Stimulated activated CD4-positive, alpha-beta T cell treated with anti-CD3 and anti-CD28 coated beads, TNF-alpha, amount 100 ng/mL, for 1 hour (primary cell): ENCODE data around the gene ALMS1.
"Not testable (repeated sequence)": the region's sequence is repeated elsewhere in the genome, so short reads cannot be mapped to it uniquely, and the experiment has no call there.

Experiments used
- DNase-seq, 3 donors: peaks; one replicate each; pipeline ENCODE4 v3.0.0-alpha.2; 2020; ENCODE audit warnings: low read depth in 3 of 3, low spot score in 1 of 3

The ALMS1 gene

DNA sequence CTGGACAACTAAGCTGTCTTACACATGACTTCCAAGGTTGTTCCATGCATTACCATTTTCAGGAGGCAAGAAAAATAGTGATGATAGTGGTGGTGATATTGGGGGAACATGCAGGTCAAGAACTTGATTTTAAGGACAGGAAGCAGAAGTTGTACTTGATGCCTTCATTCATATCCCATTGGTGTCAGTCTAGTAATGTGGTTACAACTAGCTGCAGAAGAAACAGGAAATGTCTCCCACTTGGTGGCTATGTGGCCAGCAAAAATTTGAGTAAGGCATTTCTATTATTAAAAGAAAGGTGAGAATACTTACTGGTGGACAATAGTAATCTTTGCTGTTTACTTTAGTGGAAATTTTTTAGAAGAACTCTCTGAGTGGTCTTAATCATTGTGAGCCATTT, 103.4 kb downstream of the ALMS1 start:
- DNase-seq: no peak

DNA sequence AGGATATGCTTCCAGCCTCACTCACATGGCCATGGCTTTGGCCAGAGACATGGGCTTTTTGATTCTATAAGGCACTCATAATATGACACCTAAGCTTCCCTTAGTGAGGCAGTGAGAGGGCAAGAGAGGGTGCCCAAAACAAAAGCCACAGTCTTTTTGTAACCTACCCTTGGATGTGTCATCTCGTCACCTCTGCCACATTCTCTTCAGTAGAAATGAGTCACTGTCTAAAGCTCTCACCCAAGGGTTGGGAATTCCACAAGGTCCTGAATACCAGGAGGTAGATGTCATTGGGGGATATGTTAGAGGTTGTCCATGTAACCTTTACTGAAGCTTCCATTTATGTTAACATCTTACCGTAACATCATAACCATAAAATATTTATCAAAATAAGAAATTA, 108.4 kb downstream of the ALMS1 start:
- DNase-seq: no peak

DNA sequence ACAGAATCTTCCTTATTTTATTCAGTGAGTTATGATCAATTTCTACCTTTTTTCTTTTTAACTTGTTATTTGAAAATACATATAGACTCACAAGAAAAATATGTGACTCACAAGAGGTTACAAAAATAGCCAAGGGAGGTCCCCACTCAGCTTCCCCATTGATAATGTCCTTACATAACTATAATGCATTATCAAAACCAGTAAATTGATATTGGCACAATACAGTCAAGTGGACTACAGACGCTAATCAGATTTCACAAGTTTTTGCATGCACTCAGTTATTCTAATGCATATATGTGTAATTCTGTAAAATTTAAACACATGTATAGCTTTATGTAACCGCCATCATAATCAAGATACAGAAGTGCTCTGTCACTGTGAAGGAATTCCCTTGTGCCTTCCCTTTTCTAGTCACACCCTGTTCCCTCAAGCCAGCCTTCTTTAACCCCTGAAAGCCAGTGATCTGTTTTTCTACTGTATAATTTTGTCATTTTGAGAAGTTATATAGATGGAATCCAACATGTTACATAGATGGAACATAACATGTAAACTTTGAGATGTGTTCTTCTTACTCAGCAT, 118.4 kb downstream of the ALMS1 start:
- DNase-seq: no peak

DNA sequence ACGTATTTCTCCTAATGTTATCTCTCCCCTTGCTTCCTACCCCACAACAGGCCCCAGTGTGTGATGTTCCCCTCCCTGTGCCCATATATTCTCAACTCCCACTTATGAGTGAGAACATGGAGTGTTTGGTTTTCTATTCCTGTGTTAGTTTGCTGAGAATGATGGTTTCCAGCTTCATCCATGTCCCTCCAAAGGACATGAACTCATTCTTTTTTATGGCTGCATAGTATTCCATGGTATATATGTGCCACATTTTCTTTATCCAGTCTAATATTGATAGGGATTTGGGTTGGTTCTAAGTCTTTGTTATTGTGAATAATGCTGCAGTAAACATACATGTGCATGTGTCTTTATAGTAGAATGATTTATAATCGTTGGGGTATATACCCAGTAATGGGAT, 119.2 kb downstream of the ALMS1 start:
- not testable (repeated sequence) for DNase-seq

DNA sequence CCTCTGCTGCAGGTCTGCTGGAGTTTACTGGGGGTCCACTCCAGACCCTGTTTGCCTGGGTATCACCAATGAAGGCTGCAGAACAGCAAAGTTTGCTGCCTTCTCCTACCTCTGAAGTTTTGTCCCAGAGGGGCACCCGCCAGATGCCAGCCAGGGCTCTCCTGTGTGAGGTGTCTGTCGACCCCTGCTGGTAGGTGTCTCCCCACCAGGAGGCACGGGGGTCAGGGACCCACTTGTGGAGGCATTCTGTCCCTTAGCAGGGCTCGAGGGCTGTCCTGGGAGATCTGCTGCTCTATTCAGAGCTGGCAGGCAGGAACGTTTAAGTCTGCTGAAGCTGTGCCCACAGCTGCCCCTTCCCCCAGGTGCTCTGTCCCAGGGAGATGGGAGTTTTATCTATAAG, 124.8 kb downstream of the ALMS1 start:
- not testable (repeated sequence) for DNase-seq

DNA sequence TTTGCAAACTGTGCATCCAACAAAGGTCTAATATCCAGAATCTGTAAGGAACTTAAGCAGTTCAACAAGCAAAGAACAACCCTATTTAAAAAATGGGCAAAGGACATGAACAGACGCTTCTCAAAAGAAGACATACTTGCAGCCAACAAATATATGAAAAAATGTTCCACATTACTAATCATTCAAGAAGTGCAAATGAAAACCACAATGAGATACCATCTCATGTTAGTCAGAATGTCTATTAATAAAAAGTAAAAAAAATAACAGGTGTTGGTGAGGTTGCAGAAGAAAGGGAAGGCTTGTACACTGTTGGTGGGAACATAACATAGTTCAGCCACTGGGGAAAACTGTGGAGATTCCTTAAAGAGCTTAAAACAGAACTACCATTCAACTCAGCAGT, 130.4 kb downstream of the ALMS1 start:
- DNase-seq: no peak

DNA sequence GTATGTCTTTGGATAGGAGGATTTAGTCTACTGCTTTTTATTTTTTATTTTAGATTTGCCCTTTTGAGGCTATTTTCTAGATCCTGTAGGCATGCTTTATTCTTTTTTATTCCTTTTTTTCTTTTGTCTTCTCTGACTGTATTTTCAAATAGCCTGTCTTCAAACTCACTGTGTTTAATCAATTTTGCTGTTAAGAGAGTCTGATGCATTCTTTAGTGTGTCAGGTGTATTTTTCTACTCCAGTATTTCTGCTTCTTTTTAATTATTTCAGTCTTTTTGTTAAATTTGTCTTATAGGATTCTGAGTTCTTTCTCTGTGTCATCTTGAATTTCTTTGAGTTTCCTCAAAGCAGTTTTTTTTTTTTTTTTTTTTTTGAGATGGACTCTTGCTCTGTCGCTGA, 143.1 kb downstream of the ALMS1 start:
- DNase-seq: no peak

DNA sequence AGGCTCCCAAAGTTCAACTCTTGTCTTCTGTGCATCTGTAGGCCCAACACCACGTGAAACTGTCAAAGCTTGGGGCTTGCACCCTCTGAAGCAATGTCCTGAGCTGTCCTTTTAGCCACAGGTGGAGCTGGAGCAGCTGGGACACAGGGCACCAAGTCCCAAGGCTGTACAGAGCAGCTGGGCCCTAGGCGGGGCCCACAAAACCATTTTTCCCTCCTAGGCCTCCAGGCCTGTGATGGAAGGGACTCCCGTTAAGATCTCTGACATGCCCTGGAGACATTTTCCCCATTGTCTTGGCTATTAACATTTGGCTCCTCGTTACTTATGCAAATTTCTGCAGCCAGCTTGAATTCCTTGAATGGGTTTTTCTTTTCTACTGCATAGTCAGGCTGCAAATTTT, 145.1 kb downstream of the ALMS1 start:
- not testable (repeated sequence) for DNase-seq

DNA sequence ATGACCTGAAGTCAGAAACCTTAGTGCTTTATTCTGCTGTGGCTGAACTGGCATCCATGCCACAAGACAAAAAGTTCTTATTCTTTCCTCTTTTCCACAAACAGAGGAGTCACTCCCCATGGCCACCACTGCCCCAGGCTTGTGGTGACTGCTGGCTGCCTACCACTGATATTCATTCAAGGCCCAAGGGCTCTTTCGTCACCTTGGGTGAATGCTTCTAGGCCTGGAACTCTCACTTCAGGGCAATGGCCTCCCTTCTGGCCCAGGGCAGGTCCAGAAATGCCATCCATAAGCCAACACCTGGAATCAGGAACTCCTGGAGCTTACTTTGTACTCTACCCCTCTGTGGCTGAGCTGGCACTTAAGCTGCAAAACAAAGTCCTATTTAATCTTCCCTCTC, 146.7 kb downstream of the ALMS1 start:
- DNase-seq: no peak

DNA sequence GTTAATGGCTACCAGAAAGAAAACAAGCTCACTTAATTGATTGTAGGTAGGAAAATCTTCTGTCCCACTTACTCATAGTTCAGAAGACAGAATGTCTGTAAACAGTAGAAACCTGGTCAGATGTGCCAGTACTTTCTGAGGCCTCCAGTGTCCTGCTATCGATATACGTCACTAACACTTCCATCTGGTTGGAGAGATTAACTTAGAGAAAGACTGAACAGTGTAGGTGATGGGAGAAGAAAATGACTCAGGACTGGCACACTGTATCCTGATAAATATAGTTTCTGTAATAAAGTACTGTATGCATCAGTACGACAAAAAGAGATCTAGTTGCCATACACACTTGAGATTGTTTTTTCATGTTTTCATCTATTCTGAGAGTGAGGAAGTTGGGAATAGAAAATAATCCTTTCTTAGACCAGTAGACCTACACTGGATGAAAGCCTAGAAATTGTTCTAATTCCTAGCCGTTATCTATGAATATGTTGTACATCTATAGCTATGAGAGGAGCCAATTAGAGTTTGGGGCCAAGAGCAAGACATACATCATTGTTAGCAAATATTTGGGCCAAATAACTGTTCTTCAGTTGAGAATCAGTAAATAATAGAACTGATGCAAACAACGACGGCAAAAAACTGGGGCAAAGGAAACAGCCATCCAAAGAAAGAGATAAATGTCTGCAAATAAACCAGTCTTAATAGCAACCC, 150.7 kb downstream of the ALMS1 start:
- DNase-seq: no peak

DNA sequence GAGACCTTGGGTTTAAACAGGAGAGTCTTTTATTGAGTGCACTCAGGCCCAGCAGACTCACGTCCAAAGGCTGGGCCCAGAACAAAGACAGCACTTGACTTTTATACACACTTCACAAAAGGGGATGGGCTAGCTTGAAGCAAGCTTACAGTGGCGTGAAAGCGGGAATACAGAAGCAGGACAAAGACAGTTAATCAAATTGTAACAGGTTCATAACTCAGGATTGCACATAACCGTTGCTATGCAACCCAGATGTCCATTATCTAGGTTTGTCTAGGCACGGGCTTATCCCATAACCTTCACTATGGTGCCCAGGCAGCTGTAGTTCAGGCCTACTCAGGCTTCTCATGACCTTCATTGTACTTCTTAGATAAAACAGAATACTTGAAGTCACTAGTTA, 175.2 kb downstream of the ALMS1 start:
- not testable (repeated sequence) for DNase-seq

DNA sequence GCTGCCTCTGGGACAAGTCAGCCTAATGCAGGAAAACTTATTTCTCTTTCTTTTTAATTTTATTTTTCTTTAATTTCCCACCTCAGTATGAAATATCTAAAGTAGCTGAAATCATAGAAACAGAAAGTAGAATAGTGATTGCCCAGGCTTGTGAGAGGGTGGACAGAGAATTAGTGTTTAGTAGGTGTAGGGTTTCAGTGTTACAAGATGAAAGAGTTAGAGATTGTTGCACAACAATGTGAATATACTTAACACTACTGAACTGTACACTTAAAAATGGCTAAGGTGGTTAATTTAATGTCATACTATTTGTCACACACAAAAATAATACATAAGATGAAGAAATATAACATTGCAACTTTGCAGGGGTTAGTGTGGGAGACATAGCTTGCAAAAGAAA, 175.8 kb downstream of the ALMS1 start:
- no peak for DNase-seq

DNA sequence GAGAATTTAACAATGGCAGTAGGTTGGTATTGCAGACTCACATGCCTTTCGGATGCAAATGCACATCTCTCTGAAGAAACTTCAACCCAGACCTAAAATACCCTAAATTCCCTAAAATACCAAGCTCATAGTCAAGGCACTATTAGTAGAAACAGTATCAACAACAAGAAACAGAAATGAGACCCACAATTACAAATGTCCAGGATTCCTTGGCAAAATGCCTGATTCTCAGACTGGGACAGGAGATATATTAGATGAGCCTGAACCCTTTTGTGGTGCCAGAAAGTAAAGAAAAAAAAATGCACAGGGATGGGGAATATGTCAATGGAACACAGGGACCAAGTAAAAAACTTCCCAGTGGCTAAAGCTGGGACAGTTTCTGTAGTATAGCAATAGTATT, 179.3 kb downstream of the ALMS1 start:
- no peak for DNase-seq

DNA sequence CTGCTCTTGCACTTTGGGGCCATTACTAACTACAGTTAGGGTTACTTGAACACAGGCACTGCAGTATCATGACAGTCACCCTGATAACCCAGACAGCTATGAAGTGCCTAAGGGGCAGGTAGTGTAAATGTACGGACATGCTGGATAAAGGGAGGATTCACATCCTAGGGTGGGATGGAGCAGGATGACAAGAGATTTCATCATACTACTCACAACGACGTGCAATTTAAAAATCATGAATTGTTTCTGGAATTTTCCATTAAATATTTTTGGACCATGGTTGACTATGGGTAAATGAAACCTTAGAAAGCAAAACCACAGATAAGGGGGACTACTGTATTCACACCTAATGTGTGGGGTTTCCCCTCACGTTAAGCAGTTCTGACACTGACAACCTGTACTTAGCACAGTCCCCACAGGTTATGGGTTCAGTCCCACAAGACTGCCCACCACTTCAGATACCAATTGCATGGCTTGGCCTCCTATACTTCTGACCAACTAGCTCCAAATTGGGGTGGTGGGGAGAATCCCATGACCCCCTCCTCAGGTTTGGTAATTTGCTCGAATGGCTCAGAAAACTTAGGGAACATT, 180.7 kb downstream of the ALMS1 start:
- no peak for DNase-seq

DNA sequence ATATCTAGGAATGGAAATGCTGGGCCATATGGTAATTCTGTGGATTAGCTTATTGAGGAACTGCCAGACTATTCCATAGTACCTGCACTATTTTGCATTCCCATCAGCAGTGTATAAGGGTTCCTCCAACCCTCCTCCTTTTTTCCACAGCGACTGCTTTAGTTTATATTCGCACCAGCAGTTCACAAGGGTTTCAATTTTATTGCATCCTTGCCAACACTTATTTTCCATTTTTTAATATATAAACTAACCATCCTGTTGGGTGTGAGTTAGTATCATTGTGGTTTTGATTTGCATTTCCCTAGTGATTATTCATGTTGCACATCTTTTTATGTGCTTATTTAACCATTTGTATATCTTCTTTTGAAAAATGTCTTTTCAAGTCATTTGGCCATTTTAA, 189.6 kb downstream of the ALMS1 start:
- no peak for DNase-seq

DNA sequence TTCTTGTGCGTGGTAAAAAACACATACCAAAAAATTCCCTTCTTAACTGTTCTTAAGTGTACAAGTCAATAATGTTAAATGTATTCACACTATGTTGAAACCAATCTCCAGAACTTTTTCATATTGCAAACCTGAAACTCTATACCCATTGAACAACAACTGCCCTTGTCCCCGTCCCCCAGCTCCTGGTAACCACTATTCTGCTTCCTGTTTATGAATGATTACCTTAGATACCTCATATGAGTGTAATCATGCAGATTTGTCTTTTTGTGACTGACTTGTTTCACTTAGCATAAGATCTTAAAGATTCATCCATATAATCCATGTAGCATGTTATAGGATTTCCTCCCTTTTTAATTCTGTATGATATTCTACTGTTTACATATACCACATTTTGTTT, 196.7 kb downstream of the ALMS1 start:
- no peak for DNase-seq

DNA sequence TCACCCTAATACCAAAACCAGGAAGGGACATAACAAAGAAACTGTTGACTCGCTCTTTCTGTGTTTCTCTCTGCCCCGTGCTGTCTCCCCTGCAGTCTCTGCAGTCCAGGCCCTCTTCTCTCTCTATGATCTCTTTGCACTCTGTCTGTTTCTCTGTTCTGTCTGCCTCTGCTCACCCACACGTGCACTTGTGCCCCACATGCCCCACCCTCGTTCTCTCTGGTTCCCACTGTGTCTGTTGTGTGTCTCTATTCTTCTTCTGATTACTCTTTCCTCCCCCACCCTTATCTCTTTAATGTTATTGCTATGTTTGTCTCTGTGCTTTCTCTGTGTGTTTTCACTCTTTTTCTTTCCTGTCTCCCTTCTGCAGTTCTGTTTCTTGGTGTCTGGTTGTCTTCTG, 202.5 kb downstream of the ALMS1 start:
- DNase-seq: no peak

DNA sequence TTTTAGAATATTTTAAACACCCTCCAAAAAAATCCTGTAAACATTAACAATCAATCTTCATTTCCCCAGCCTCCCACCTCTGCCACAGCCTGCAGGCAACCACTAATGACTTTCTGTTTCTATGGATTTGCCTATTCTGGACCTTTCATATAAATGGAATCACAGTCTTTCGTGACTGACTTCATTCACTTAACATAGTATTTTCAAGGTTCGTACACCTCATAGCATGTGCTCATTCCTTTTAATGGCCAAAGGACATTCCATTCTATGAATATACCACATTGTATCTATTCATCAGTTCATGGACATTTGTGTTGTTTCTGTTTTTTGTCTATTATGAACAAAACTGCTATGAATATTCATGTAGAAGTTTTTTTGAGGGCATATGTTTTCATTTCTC, 208.0 kb downstream of the ALMS1 start:
- no peak for DNase-seq

DNA sequence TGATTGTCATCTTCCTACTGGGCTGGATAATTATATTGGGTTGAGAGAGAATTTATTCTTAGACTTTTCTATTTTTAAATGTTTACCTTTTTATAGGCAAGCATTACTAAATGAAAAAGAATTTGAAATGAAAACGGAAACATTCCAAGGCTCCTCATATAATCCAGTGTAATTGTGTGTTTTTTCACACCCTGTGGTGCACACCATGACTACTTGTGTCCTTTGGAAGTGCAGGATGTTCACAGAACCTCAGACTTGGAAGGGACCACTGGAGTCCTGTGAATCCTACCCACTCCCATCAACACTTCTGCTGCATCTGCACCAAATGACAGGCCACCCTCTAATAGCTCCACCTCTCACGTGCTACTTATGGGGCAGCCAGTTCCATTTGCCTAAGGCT, 208.6 kb downstream of the ALMS1 start:
- DNase-seq: no peak

DNA sequence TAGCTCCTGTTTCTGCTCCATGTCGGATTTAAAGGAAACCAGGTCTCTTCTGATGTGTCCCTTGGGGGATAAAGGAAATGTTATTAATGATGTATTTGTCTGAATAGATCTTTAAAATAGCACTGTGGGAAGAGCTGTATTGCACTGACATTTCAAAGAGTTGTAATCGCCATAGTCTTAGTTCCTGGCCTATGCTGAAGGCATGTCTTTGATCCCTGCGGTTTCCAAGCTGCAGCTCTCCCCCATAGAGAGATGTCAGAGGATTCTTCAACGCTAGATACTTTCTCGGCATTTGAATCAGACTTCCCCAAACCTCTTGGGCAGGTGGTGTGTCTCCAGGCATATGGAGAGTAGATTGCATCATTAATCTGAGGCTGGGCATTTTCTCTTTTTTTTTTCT, 216.1 kb downstream of the ALMS1 start:
- no peak for DNase-seq

DNA sequence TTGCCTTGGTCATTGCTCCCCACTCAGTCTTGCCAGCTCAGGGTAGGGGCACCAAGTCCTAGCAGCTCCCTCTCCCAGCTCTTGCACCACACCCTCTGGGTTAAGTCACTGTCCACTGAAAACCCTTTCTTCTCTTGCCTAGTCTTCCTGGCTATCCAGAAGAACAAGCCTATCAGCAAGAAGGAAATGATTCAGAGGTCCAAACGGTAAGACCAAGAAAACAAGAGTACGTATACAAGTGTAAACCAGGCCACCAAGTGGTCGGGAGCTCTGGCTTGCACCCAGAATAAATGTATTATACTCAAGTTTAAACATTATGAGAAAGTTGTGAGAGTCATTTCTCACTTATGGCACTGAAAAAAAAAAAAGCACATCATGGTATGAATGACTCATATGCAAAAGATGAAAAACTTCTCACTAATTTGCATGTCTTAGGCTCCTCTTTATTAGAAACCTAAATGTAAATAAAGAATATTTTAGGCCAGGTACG, 217.5 kb downstream of the ALMS1 start:
- DNase-seq: not testable (repeated sequence)

DNA sequence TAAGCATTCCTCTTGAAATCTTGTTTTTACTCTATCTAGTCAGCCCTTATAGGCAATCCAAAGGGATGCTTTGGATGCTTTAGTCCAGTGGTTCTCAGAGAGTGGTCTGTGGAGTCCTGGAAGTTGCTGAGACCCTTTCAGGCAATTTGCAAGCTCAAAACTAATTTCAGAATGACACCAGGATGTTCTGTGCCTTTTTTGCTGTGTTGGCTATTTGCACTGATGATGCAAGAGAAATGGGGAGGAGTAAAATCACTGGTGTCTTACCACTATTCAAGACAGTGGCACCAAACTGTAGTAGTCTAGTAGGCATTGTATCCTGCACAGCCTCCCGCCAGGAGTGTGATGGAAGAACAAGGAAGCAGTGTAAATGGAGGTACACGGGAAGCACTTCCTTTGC, 219.0 kb downstream of the ALMS1 start:
- DNase-seq: not testable (repeated sequence)

DNA sequence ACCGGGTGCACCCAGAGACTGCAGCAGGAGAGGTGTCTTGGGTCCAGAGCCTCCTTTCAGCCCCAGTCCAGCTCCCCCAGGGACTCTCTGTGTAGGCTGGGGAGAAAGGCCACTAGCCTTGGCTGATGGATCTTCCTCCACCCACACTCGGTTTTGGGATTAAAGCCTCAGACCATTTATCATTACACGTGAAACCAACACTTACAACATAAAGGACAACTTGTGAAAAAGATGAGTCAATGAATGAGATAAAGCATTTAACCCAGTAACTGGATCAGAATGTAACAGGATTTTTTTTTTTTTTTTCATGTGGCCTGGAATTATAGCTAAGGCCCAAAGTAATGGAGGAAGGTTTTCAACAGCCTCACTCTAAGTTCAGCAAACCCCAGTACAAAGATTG, 224.5 kb downstream of the ALMS1 start:
- no peak for DNase-seq
